GM19099 (cell line): ENCODE data around the gene MTF1.

Source experiments
- POLR2A ChIP-seq: IDR thresholded peaks from 3 replicates; pipeline ENCODE4 v1.6.1; 2011; ENCODE audit warnings: low read depth; ENCODE audit not compliant: insufficient read length; ENCODE audit errors: extremely low read depth

The MTF1 gene

DNA sequence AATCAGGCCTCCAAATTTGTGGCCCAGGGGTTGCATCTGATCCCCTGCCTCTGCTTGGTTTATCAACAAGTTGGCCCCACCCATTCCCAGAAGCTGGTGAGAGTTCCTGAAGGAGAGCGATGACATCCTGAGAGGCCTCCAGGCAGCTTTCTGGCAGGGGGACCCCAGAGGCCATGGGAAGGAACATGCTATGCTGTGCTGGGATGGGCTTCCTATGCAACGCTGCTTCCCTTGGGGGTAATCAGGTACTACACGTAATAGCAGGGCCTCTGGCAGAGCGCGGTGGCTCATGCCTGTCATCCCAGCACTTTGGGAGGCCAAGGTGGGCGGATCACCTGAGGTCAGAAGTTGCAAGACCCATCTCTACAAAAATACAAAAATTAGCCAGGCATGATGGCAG is 8.4 kb upstream of the MTF1 start:
- no peak for TF ChIP-seq POLR2A

DNA sequence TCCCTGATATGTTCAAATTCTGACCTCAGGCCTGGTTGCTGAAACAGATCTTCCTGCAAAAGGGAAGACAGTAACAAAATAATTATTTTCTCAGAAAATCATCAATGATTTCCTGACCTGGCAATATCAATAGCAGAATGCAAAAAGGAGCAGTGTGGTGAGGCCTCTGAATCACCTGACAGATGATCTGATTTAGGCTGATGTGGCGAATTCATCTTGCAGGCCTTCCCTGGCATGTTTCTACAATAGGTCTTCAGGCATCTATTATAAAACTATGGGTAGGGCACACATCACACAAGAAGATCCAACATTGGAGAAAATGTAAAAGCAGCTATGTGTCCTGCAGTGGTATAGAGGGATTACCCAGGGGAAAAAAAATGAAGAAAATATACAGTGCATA is 7.1 kb upstream of the MTF1 start:
- no peak for TF ChIP-seq POLR2A

- no peak for TF ChIP-seq POLR2A
Measured at GRCh38 chr1:37865348-37866120, 6.1 kb upstream of the MTF1 start.

GRCh38 chr1:37862330-37862729 is 2.9 kb upstream of the MTF1 start:
- TF ChIP-seq POLR2A, result no peak

DNA sequence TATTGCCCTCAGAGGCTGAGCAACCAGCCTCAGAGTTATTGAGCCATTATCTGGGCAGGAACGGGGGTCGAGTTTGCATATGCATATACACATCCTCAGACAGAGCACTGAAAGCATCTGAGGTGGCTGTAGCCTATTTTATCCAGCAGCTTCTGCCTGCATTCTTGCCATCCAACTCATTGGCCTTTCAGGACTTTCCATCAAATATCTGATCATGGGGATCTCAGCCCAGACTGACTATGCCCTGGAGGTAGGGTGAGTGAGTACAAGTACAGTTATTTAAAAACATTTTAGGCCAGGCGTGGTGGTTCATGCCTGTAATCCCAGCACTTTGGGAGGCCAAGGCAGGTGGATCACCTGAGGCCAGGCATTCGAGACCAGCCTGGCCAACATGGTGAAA is 1.8 kb upstream of the MTF1 start:
- no peak for TF ChIP-seq POLR2A

DNA sequence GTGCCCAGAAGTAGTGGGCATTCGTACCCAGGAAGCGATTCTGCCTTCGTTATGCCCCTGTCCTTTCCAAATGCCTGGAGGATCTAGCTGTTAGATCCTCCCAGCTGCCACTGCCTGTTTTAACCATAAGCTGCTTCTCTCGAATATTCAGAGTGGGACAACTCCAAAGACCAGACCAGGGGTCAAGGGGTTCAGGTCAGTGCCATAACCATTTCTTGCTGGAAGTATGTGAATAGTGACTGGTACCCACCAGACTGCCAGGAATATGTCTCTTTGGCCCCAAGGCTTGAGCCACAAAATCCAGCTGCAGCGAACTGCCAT is 914 bp upstream of the MTF1 start:
- TF ChIP-seq POLR2A, result no peak

DNA sequence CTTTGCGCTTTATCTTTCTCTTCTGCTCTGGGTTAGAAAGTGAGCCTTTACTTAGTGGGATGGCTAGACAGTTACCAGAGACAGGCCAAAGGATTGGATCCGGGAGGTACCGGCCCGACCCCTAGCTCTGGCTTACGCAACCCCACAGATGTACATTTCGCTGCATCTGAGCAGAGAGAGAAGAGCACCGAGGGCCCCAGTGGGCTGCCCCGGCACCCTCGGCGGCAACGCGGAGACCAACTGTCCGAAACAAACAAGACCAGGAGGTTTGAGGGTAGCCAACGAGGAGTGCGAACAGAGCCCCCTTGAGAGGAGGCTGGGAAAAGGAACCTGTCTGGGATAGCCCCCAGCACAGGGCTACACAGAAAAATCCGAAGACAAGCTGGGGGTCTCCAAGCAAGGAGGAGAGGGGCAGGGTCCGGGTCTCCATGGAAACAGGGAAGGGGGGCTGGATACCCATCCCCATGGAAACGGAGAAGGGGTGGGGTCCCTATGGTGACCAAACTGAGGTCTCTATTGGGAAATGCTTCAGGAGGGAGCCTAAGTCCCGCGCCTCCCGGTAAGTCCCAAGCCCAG is 373 bp downstream of the MTF1 start:
- TF ChIP-seq POLR2A, result no peak

DNA sequence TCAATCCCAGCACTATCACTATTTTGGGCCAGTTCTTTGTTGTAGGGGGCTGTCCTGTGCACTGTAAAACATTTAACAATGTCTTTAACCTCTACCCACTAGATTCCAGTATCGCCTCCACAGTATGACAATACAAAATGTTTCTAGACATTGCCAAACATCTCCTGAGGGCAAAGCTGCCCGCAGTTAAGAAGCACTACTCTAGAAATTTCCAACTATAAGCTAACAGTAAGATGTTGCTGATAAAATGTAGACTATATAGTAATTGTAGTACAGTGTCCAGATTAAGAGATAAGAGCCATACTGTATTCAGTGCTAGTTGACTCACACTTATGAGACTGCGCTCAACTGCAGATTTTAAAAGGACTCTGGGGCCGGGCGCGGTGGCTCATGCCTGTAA is 5.0 kb downstream of the MTF1 start:
- TF ChIP-seq POLR2A, result no peak

DNA sequence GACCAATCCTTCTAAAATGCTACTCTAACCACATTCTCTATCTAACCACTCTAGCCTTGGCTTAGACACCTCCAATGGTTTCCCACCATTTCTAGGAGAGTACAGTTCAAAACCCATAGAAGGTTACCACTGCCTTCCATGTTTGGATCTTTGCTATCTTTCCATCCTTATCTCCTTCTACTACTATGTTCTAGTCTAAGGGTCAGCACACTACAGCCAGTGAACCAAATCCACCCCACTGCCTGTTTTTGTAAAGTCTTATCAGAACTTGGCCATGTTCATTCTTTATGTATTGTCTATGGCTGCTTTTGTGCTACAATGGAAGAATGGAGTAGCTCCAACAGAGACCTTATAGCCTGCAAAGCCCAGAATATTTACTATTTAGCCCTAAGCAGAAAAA is 6.2 kb downstream of the MTF1 start:
- no peak for TF ChIP-seq POLR2A

GRCh38 chr1:37851782-37852210 is 7.6 kb downstream of the MTF1 start:
- no peak for TF ChIP-seq POLR2A

DNA sequence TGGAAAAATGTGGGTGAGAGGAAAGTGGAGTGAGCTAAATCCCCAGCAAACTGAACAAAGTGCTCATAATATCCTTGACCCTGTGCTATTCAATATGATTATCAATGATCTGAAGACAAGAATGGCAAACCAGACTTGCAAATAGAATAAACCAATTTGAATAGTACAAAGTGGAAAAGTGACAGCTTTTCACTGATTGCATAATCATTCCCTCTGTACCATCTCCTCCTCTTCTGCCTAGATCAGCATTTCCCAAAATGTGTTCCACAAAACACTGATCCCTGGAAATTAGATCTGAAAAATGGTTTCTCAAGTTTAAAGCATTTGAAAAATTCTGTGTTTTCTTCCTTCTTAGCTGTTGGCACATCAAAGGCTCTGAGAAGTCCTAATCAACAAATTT is 8.1 kb downstream of the MTF1 start:
- TF ChIP-seq POLR2A, result no peak

DNA sequence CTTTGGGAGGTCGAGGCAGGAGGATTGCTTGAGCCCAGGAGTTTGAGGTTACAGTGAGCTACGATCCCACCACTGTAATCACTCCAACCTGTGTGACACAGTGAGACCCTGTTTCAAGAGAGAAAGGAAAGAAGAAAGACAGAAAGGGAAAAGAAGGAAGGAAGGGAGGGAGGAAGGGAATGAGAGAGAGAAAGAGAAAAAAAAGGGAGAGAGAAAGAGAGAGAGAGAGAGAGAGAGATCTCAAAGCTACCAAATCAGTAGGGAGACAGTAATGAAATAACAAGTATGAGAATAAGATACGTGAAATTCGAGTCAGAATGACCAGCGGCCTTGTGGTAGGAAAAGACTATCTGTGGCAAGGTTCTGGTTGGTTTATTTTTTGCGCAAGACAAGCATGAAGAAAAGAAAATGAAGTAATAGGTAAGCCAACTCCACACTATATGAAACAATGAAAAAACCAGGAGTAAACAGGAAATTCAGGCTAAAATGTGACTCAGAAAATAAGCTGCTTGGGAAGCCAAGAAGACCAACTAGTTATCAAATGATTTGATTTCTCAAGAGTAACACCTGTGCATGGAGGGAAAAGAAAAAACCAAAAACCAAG is 8.9 kb downstream of the MTF1 start:
- no peak for TF ChIP-seq POLR2A

DNA sequence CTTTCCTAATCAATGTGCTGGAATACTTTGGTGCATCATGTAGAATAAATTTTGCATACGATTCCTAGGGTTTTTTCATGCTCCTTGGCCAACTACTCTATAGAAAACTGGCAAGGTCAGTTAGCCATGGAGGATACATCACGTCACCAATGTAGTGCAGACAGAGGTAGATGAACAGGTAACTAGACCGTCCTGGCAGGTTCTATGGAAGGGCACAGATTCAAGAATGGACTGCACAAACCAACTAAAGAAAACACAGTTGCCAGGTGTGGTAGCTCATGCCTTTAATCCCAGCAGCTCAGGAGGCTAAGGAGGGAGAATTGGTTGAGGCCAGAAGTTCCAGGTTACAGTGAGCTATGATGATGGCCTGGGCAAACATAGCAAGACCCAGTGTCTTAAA is 9.9 kb downstream of the MTF1 start:
- TF ChIP-seq POLR2A, result no peak

DNA sequence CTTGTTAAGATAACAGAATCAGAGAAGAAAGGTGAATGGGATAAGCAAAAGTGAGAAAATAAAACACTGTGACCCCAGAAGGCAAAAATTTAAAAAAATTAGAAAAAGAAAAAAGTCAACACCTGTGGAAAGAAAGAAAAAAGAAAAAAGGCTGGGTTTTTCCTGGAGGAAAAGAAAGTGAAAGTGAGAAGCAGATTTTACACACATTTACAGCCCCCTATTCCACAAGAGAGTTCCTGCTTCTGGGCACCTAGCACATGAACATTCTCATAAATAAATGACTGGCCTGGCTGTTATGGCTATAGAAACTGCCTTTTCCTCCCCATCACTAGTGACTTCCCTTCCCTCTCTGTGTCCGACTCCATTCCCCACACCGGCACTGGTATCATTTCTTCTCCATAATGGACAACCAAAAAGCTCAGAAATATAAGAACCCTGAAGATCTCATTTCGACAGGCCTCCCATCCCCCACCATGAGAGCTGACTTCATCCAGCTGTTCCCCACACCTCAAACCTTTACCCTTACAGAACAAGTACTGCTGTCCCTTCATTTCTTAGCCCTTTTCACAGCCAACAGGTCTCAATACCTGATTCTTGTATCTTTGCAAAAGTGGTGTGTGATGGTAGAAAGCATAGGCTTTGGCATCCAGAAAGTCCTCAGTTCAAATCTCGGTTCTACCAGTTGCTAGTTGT is 12.6 kb downstream of the MTF1 start:
- no peak for TF ChIP-seq POLR2A

DNA sequence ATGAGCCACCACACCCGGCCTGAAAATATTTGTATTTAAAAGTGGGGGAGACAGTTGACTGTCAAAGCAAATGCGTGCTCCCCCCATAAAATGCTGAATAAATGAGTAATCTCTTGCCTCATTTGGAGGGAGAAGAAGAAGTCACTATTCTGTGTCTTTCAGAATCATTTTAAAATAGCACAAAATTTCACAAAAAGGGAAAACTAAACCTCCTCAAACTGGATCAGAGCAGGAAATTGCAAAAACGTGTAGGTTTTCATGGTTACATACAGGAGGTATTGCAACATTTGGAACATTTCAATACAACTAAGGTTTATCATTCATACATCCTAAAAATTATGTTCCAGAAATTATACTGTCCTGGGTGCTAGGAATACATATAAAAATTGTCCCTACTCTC is 13.6 kb downstream of the MTF1 start:
- no peak for TF ChIP-seq POLR2A
